GM21786 (cell line): ENCODE measurements around the gene UVRAG.
"Not testable (repeated sequence)": the region's sequence is repeated elsewhere in the genome, so short reads cannot be mapped to it uniquely, and the experiment has no call there.

ENCODE experiments used
- ATAC-seq: cut with Tn5 transposase; IDR thresholded peaks from one replicate; pipeline ENCODE4 v1.9.1; 2021; ENCODE audit not compliant: unreplicated experiment

Gene UVRAG

GRCh38 chr11:75946531-75947530, 131.8 kb downstream of the UVRAG start:
- peak; percentile 38 for ATAC-seq

- no peak for ATAC-seq
Measured at GRCh38 chr11:75949023-75949672, 134.1 kb downstream of the UVRAG start.

DNA sequence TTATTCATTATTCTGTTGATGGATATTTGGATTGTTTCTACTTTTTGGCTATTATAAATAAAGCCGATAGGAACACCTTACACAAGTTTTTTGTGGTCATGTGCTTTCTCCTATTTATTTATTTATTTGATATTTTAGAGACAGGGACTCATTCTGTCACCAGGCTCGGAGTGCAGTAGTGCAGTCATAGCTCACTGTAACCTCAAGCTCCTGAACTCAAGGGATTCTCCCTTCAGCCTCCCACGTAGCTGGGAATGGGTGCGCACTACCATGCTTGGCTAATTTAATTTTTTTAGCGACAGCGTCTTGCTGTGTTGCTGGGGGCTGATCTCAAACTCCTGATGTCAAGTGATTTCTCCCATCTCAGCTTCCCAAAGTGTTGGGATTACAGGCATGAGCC, 135.1 kb downstream of the UVRAG start:
- ATAC-seq: no peak

GRCh38 chr11:75954039-75954438, 139.0 kb downstream of the UVRAG start:
- no peak for ATAC-seq

DNA sequence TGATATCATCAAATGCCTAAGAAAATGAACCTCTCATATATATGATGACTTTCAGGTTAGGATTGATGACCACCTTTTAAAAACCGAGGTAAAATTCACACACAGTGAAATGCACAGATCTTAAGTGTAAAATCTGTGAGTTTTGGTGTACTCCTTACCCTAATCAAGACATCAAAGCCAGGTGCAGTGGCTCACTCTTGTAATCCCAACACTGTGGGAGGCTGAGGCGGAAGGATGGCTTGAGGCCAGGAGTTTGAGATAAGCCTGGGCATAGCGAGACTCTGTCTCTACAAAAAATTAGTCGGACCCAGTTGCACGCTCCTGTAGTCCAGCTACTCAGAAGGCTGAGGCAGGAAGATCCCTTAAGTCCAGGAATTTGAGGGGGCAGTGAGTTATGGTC, 140.4 kb downstream of the UVRAG start:
- ATAC-seq: no peak

DNA sequence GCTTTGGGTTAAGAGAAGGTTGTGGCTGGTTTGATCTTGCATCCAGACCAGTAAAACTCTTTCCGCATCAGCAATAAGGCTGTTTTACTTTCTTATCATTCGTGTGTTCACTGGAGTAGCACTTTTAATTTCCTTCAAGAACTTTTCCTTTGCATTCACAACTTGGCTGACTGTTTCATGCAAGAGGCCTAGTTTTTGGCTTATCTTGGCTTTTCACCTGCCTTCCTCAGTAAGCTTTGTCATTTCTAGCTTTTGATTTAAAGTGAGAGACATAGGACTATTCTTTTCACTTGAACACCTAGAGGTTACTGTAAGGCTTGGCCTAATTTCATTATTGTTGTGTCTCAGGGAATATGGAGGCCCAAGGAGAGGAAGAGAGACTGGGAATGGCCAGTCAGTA, 144.5 kb downstream of the UVRAG start:
- no peak for ATAC-seq

- no peak for ATAC-seq
Measured at GRCh38 chr11:75964071-75964470, 149.1 kb downstream of the UVRAG start.

DNA sequence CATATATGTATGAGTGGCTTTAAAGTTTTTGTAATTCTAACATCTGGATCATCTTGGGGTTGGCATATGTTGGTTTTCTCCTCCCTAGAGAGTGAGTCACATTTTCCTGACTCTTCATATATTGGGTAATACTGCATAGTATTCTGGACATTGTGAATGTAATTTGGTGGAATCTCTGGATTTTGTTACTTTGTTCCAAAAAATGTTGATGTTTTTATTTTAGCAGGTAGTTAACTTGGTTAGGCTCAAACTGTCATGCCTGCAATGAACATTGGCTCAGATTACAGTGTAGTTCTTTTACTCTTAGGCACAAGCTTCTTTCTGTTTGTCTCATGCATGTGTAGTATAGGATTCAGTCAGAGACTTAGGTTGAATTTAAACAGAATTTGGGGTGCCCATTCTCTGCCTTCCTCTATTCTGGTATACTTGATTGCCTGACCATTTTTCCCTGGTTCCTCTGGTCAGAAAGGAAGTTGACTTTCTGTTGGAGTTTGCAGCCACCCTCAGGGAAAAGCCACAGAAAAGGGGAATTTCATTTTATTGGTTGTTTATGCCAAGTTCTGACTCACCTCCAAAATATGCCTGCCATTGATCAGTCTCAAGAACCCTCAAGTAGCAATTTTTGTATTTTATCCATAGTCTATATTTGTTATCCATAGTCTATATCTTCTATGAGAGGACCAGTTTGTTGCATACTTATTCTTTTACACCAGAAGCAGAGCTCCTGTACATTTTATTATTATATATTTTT, 151.7 kb downstream of the UVRAG start:
- ATAC-seq: no peak

- ATAC-seq: no peak
Measured at GRCh38 chr11:75968021-75968625, 153.1 kb downstream of the UVRAG start.

DNA sequence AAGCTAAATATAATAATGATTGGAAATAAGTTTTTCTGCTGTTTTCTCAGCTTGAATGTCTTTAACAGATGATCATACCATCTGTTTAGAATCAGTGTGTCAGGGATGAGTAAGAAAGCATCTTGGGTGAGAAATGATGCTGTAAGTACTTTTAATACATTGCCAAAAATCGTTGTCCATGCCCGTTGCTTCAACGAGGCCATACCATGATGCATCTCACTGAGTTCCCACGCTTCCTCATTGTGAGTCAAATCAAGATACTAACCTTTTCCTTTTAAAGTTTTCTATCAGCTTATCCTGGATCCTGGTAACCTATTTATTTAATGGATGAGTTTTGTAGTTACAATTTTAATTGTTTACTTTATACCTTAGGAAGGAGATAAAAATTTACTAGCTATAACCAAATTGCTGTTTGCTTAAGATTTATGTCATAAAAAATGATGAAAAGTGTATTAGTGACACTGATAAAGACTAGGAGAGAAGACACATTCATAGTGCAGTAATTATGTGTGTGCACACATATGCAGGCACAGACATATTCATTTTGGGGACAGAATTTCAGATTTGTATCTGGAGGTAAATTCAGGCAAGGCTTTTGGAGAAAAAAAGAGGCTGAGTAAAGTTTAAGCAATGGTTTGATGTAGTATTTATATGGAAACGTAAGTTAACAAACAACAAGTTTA, 154.8 kb downstream of the UVRAG start:
- no peak for ATAC-seq

- not testable (repeated sequence) for ATAC-seq
Measured at GRCh38 chr11:75973710-75974109, 158.7 kb downstream of the UVRAG start.

GRCh38 chr11:75979075-75979474, 164.1 kb downstream of the UVRAG start:
- not testable (repeated sequence) for ATAC-seq

DNA sequence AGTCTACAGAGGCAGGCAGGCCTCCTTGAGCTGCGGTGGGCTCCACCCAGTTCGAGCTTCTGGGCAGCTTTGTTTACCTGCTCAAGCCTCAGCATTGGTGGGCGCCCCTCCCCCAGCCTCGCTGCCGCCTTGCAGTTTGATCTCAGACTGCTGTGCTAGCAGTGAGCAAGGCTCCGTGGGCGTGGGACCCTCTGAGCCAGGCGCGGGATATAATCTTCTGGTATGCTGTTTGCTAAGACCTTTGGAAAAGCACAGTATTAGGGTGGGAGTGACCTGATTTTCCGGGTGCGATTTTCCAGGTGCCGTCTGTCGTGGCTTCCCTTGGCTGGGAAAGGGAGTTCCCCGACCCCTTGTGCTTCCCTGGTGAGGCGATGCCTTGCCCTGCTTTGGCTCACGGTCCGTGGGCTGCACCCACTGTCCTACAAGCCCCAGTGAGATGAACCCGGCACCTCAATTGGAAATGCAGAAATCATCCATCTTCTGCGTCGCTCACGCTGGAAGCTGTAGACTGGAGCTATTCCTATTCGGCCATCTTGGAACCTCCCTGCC, 164.5 kb downstream of the UVRAG start:
- not testable (repeated sequence) for ATAC-seq

- ATAC-seq: no peak
Measured at GRCh38 chr11:75980031-75980430, 165.0 kb downstream of the UVRAG start.

- ATAC-seq: no peak
Measured at GRCh38 chr11:75981546-75981945, 166.5 kb downstream of the UVRAG start.

GRCh38 chr11:75982309-75982708, 167.3 kb downstream of the UVRAG start:
- no peak for ATAC-seq

DNA sequence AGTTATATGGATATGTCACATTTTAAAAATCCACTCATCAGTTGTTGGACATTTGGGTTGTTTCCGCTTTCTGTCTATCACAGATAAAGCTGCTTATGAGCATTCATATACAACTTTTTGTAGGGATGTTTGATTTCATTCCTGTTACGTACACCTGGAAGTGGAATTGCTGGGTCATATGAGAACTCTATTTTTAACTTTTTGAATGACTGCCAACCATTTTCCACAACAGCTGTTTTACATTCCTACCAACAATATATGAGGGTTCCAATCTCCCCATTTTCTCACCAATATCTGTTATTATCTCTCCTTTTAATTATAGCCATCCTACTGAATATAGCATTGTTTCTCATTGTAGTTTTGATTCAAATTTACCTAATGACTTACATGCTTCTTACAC, 172.0 kb downstream of the UVRAG start:
- ATAC-seq: no peak

DNA sequence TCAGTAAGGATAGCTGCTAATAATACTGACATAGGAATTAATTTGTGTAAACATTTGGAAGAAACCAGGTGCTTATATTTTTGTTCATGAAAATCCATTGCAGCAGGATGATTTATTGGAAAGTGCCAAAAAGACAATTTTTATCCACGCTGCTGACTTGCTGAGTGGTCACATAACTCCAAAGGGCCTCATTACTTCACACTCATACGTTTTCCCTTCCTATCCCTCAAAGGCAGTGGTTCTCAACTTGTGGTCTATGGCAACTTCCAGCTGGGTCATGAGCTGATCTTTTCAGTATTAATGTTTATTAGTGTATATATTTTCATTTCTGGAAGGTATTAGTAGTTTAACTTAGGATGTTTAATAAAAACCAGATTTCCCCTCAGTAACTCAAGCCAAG, 178.1 kb downstream of the UVRAG start:
- no peak for ATAC-seq

GRCh38 chr11:75994616-75995015, 179.6 kb downstream of the UVRAG start:
- ATAC-seq: no peak
